Calu3 (cell line): ENCODE measurements around the gene STK40. TPM values are rescaled to one million over a fixed set of nuclear protein-coding genes. Genes with fewer than 3 reads are reported as not detected.

ENCODE experiments used
- BruUV-seq: library from RNA; stranded (reverse); fragments of 400-500 nt; replicated peaks from 2 replicates; lab custom pipeline; 2021; lab: Mats Ljungman, UMichigan
- CTCF ChIA-PET: fragments of 300-600 bp; sonication (Branson Sonifier 250); formaldehyde crosslinking; loops from one replicate; lab custom pipeline; 2022; ENCODE audit warnings: antibody characterized with exemption; lab: Charles Lee
- DNase-seq: peaks from one replicate; pipeline ENCODE4 v3.0.0; 2022
- H3K27ac Mint-ChIP-seq: one replicate; pipeline ENCODE4 v1.8.0; 2022; ENCODE audit warnings: mixed read lengths; ENCODE audit not compliant: unreplicated experiment
- H3K27me3 Mint-ChIP-seq: one replicate; pipeline ENCODE4 v1.8.0; 2022; ENCODE audit warnings: mixed read lengths; ENCODE audit not compliant: unreplicated experiment
- H3K36me3 Mint-ChIP-seq: one replicate; pipeline ENCODE4 v1.8.0; 2022; ENCODE audit warnings: mild to moderate bottlenecking, moderate library complexity, mixed read lengths; ENCODE audit not compliant: insufficient read depth, unreplicated experiment
- H3K4me1 Mint-ChIP-seq: one replicate; pipeline ENCODE4 v1.8.0; 2022; ENCODE audit warnings: mild to moderate bottlenecking, low read depth, mixed read lengths; ENCODE audit not compliant: unreplicated experiment
- H3K4me3 Mint-ChIP-seq: one replicate; pipeline ENCODE4 v1.8.0; 2022; ENCODE audit warnings: mild to moderate bottlenecking, low read depth, moderate library complexity, mixed read lengths; ENCODE audit not compliant: unreplicated experiment
- H3K9me3 Mint-ChIP-seq: one replicate; pipeline ENCODE4 v1.8.0; 2022; ENCODE audit warnings: low read depth, mixed read lengths; ENCODE audit not compliant: unreplicated experiment
- CTCF ChIP-seq: fragments of 200-600 bp; IDR thresholded peaks from one replicate; pipeline ENCODE4 v1.8.0; 2022; ENCODE audit warnings: antibody characterized with exemption; ENCODE audit not compliant: unreplicated experiment
- intact Hi-C: fragments of 100-400 bp; cut with micrococcal nuclease; formaldehyde crosslinking; loops from one replicate; pipeline ENCODE4 v1.10.0; 2022; ENCODE audit not compliant: unreplicated experiment
- total RNA-seq: library from RNA; stranded (reverse); gene quantifications from 2 replicates; pipeline ENCODE4 v1.2.3, GENCODE V29; 2022

The STK40 gene
- total RNA-seq, 1 experiment from 2014 or later: 44.5 TPM

GRCh38 chr1:36381405-36381804, 4.3 kb downstream of the STK40 start:
- intact Hi-C loops: no loop called here
- H3K4me1 Mint-ChIP-seq: peaks cover 57% of the 10 kb centered on the region
- TF ChIP-seq CTCF: no peak
- H3K9me3 Mint-ChIP-seq: no peaks in the 10 kb centered on the region
- no peaks in the 10 kb centered on the region for H3K27me3 Mint-ChIP-seq
- peak overlapping the region; percentile 23 for H3K27ac Mint-ChIP-seq
- no peak for DNase-seq
- CTCF ChIA-PET: no interaction called here
- no TSS peak for BruUV-seq
- H3K4me3 Mint-ChIP-seq: peak overlapping the region; percentile 13
- peaks cover 46% of the 10 kb centered on the region for H3K36me3 Mint-ChIP-seq

- intact Hi-C loops: no loop called here
Measured at GRCh38 chr1:36380782-36381181, 4.9 kb downstream of the STK40 start.

DNA sequence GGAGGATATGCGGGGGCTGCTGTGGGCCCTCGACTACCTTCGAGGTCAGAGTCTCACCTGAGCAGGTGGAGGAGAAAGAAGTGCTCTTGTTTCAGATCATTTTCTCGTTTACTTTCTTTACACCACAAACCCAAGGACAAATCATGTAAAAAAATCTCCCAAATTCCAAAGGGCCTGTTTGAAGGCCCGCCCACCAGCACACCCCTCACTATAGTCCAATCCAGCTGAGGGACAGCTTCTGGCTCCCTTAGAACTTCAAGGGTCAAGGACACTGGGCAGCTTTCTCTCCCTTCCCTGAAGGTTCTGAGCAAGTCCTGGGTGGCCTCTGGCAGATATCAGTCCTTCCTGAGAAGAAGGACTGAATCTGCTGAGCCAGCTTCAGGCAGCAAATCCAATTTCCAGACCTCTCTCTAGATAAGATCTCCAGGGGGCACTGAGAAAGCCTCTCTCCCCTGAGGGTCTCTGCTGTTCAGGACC, 5.5 kb downstream of the STK40 start:
- H3K4me1 Mint-ChIP-seq: peaks cover 53% of the 10 kb centered on the region
- H3K9me3 Mint-ChIP-seq: no peaks in the 10 kb centered on the region
- no peaks in the 10 kb centered on the region for H3K27me3 Mint-ChIP-seq
- CTCF ChIA-PET: no interaction called here
- no peak for DNase-seq
- H3K4me3 Mint-ChIP-seq: no peak overlapping the region
- no peak for TF ChIP-seq CTCF
- BruUV-seq: no TSS peak
- peaks cover 43% of the 10 kb centered on the region for H3K36me3 Mint-ChIP-seq
- intact Hi-C loops: no loop called here
- no peak overlapping the region for H3K27ac Mint-ChIP-seq

More at GRCh38 chr1:36380782-36381181, 4.9 kb downstream of the STK40 start:
- H3K4me3 Mint-ChIP-seq: peak overlapping the region; percentile 13
- no peak for TF ChIP-seq CTCF
- H3K36me3 Mint-ChIP-seq: peaks cover 46% of the 10 kb centered on the region
- peak overlapping the region; percentile 23 for H3K27ac Mint-ChIP-seq
- no peak for DNase-seq
- no TSS peak for BruUV-seq
- H3K4me1 Mint-ChIP-seq: peaks cover 53% of the 10 kb centered on the region
- H3K9me3 Mint-ChIP-seq: no peaks in the 10 kb centered on the region
- H3K27me3 Mint-ChIP-seq: no peaks in the 10 kb centered on the region
- CTCF ChIA-PET: no interaction called here

- no peak for DNase-seq
- H3K9me3 Mint-ChIP-seq: no peaks in the 10 kb centered on the region
- H3K36me3 Mint-ChIP-seq: peaks cover 45% of the 10 kb centered on the region
- H3K4me1 Mint-ChIP-seq: peaks cover 47% of the 10 kb centered on the region
- TF ChIP-seq CTCF: no peak
- no TSS peak for BruUV-seq
- H3K4me3 Mint-ChIP-seq: no peak overlapping the region
- H3K27ac Mint-ChIP-seq: no peak overlapping the region
- CTCF ChIA-PET: interaction anchor here (0.6 to 0.9 kb wide), 2 partner anchors 29 to 1728 kb away, joined by 3 to 4 read pairs; no protein-coding TSS in a partner anchor
- intact Hi-C loops: no loop called here
- no peaks in the 10 kb centered on the region for H3K27me3 Mint-ChIP-seq
Measured at GRCh38 chr1:36377791-36378492, 7.8 kb downstream of the STK40 start.
